Stimulated activated CD8-positive, alpha-beta memory T cell treated with anti-CD3 and anti-CD28 coated beads, Interleukin-15, amount 100 ng/mL, for 1 hour (primary cell): ENCODE data around the gene MYH6.
A peak's percentile ranks its signal among the peaks of the same experiment; 100 is the strongest.
"Not testable (repeated sequence)": the region's sequence is repeated elsewhere in the genome, so short reads cannot be mapped to it uniquely, and the experiment has no call there.

ENCODE experiments used
- DNase-seq: peaks from one replicate; pipeline ENCODE4 v3.0.0-alpha.2; 2020; ENCODE audit warnings: low read depth

MYH6 gene

GRCh38 chr14:23392613-23393012, 15.5 kb downstream of the MYH6 start:
- DNase-seq = no peak

GRCh38 chr14:23389871-23390270, 18.2 kb downstream of the MYH6 start:
- DNase-seq = not testable (repeated sequence)

GRCh38 chr14:23389396-23389795, 18.7 kb downstream of the MYH6 start:
- no peak for DNase-seq

- DNase-seq = no peak
Measured at GRCh38 chr14:23388996-23389395, 19.1 kb downstream of the MYH6 start.

- no peak for DNase-seq
Measured at GRCh38 chr14:23387916-23388882, 19.9 kb downstream of the MYH6 start.

- no peak for DNase-seq
Measured at GRCh38 chr14:23386999-23387398, 21.1 kb downstream of the MYH6 start.

- DNase-seq = not testable (repeated sequence)
Measured at GRCh38 chr14:23386266-23386657, 21.8 kb downstream of the MYH6 start.

- no peak for DNase-seq
Measured at GRCh38 chr14:23385642-23386265, 22.3 kb downstream of the MYH6 start.

- DNase-seq = no peak
Measured at GRCh38 chr14:23385244-23385641, 22.8 kb downstream of the MYH6 start.

- DNase-seq = no peak
Measured at GRCh38 chr14:23384364-23385080, 23.6 kb downstream of the MYH6 start.

- no peak for DNase-seq
Measured at GRCh38 chr14:23382731-23383440, 25.2 kb downstream of the MYH6 start.

GRCh38 chr14:23382276-23382675, 25.8 kb downstream of the MYH6 start:
- DNase-seq = no peak

GRCh38 chr14:23381871-23382270, 26.2 kb downstream of the MYH6 start:
- no peak for DNase-seq

GRCh38 chr14:23380976-23381375, 27.1 kb downstream of the MYH6 start:
- DNase-seq = no peak

- no peak for DNase-seq
Measured at GRCh38 chr14:23380197-23380914, 27.7 kb downstream of the MYH6 start.

GRCh38 chr14:23379366-23380196, 28.5 kb downstream of the MYH6 start:
- DNase-seq = peak; percentile 44

GRCh38 chr14:23378612-23379220, 29.4 kb downstream of the MYH6 start:
- no peak for DNase-seq

- DNase-seq = no peak
Measured at GRCh38 chr14:23377573-23378563, 30.2 kb downstream of the MYH6 start.

- DNase-seq = no peak
Measured at GRCh38 chr14:23377198-23377550, 30.9 kb downstream of the MYH6 start.
